ENCODE measurements around the gene SPOCK1.

SPOCK1 gene

GRCh38 chr5:137332296-137332695 lies 166.8 kb downstream of the SPOCK1 start:
- FAIRE-seq = no peak
- no peak for DNase-seq (ENCODE audit: low spot score)

GRCh38 chr5:137329586-137330296 lies 169.4 kb downstream of the SPOCK1 start:
- DNase-seq (ENCODE audit: low spot score) (no peak), FAIRE-seq (no peak)

GRCh38 chr5:137328991-137329390 lies 170.1 kb downstream of the SPOCK1 start:
- no peak for FAIRE-seq
- DNase-seq (ENCODE audit: low spot score) = no peak

- DNase-seq (ENCODE audit: low spot score) (no peak), FAIRE-seq (no peak)
Measured at GRCh38 chr5:137328463-137328862, 170.7 kb downstream of the SPOCK1 start.

- FAIRE-seq (no peak), DNase-seq (ENCODE audit: low spot score) (no peak)
Measured at GRCh38 chr5:137325721-137326120, 173.4 kb downstream of the SPOCK1 start.

GRCh38 chr5:137320056-137321045 lies 178.8 kb downstream of the SPOCK1 start:
- peak; percentile 79 for FAIRE-seq
- DNase-seq (ENCODE audit: low spot score) = peak; percentile 57

- DNase-seq (ENCODE audit: low spot score) (no peak), FAIRE-seq (no peak)
Measured at GRCh38 chr5:137318027-137318426, 181.1 kb downstream of the SPOCK1 start.

GRCh38 chr5:137316346-137316736 lies 182.8 kb downstream of the SPOCK1 start:
- DNase-seq (ENCODE audit: low spot score) (no peak), FAIRE-seq (no peak)

- FAIRE-seq (no peak), DNase-seq (ENCODE audit: low spot score) (no peak)
Measured at GRCh38 chr5:137315534-137316345, 183.4 kb downstream of the SPOCK1 start.

GRCh38 chr5:137315109-137315508 lies 184.0 kb downstream of the SPOCK1 start:
- no peak for DNase-seq (ENCODE audit: low spot score)
- FAIRE-seq = no peak

- no peak for FAIRE-seq
Measured at GRCh38 chr5:137313526-137314175, 185.5 kb downstream of the SPOCK1 start.

GRCh38 chr5:137312011-137312410 lies 187.1 kb downstream of the SPOCK1 start:
- DNase-seq (ENCODE audit: low spot score) = no peak
- FAIRE-seq = no peak

More at GRCh38 chr5:137313526-137314175, 185.5 kb downstream of the SPOCK1 start:
- DNase-seq (ENCODE audit: low spot score) = no peak

- FAIRE-seq (peak; percentile 86), DNase-seq (ENCODE audit: low spot score) (peak; percentile 86)
Measured at GRCh38 chr5:137310051-137310730, 188.9 kb downstream of the SPOCK1 start.

- DNase-seq (ENCODE audit: low spot score) = no peak
- FAIRE-seq = no peak
Measured at GRCh38 chr5:137309290-137309689, 189.8 kb downstream of the SPOCK1 start.

- no peak for FAIRE-seq
- DNase-seq (ENCODE audit: low spot score) = no peak
Measured at GRCh38 chr5:137308311-137308710, 190.8 kb downstream of the SPOCK1 start.

- no peak for DNase-seq (ENCODE audit: low spot score)
- FAIRE-seq = no peak
Measured at GRCh38 chr5:137306903-137307302, 192.2 kb downstream of the SPOCK1 start.

- DNase-seq (ENCODE audit: low spot score) (no peak), FAIRE-seq (no peak)
Measured at GRCh38 chr5:137305971-137306602, 193.0 kb downstream of the SPOCK1 start.

- DNase-seq (ENCODE audit: low spot score) (no peak), FAIRE-seq (no peak)
Measured at GRCh38 chr5:137304226-137304874, 194.8 kb downstream of the SPOCK1 start.

GRCh38 chr5:137303509-137303908 lies 195.6 kb downstream of the SPOCK1 start:
- DNase-seq (ENCODE audit: low spot score) = no peak
- no peak for FAIRE-seq
